GM10266 (cell line): Measurements from ENCODE around the gene PLD3.

ENCODE experiments used
- DNase-seq: peaks from one replicate; pipeline ENCODE4 v3.0.0; 2012; ENCODE audit errors: extremely low spot score
- CTCF ChIP-seq: IDR thresholded peaks from 2 replicates; pipeline ENCODE4 v1.5.1; 2012; ENCODE audit warnings: mild to moderate bottlenecking, low read depth; ENCODE audit not compliant: control insufficient read depth, insufficient read depth; ENCODE audit errors: missing control alignments

Gene PLD3

GRCh38 chr19:40379446-40380198, 31.1 kb downstream of the PLD3 start:
- no peak for DNase-seq
- no peak for TF ChIP-seq CTCF

GRCh38 chr19:40380199-40381037, 31.9 kb downstream of the PLD3 start:
- no peak for DNase-seq
- TF ChIP-seq CTCF = no peak

DNA sequence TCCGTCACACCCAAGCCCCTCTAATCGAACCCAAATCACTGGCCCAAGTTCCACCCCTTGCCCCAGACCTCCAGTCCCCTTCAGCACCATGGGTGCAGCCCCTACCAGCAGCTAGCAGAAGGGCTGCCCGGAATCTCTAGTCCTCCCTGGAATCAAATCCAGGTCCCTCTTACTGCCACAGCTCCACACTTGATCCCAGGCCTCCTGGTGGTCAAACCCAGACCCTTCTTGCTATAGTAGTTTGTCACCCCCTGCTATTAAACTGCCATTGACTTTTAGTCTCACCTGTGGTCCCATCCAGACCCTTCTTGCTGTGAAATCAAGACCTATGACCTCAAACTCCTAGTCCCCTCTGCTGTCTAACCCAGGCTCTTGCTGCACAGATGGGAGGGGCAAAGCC, 32.8 kb downstream of the PLD3 start:
- DNase-seq = no peak
- no peak for TF ChIP-seq CTCF

- DNase-seq = no peak
- no peak for TF ChIP-seq CTCF
Observed at GRCh38 chr19:40383668-40384248, 35.3 kb downstream of the PLD3 start.

DNA sequence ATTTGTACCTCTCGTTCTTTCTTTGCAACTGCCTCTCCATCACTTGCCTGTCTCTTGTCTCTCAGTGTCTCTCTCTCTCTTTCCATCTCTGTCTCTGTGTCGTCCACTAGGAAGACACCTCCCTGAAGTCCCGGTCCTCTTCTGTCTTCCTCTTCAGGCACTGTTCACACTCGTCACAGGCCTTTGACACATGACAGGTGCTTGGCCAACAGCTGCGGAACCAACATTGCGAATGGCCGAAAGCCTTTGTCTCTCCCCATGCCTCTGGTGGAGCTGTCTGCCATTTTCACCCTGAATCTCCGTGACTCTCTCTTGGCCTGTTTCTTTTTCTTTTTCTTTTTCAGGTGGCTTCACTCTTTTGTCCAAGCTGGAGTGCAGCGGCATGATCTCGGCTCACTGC, 38.7 kb downstream of the PLD3 start:
- no peak for DNase-seq
- no peak for TF ChIP-seq CTCF

GRCh38 chr19:40388481-40388880, 40.0 kb downstream of the PLD3 start:
- no peak for TF ChIP-seq CTCF
- DNase-seq = no peak
